Loucy (cell line): ENCODE data around the gene EDC4.

ENCODE experiments used
- H2AFZ ChIP-seq: fragments of 200-600 bp; sonication (generic); 2 replicates; pipeline ENCODE4 v1.6.0; 2016; ENCODE audit warnings: antibody characterized with exemption, mild to moderate bottlenecking, low read length, moderate library complexity
- H3F3A ChIP-seq: fragments of 200-600 bp; 2 replicates; pipeline ENCODE4 v1.6.0; 2016; ENCODE audit warnings: antibody characterized with exemption, low read depth, mild to moderate bottlenecking
- H3K27me3 ChIP-seq: fragments of 200-600 bp; sonication (generic); 2 replicates; pipeline ENCODE4 v1.6.1; 2014; ENCODE audit warnings: low read length, mild to moderate bottlenecking; ENCODE audit not compliant: insufficient read depth, poor library complexity, severe bottlenecking
- H3K36me3 ChIP-seq: fragments of 200-600 bp; sonication (generic); 2 replicates; pipeline ENCODE4 v1.6.1; 2016; ENCODE audit warnings: low read length; ENCODE audit not compliant: insufficient read depth
- H3K4me1 ChIP-seq: fragments of 200-600 bp; sonication (generic); 2 replicates; pipeline ENCODE4 v1.5.1; 2014; ENCODE audit warnings: low read length, mild to moderate bottlenecking; ENCODE audit not compliant: insufficient read depth, poor library complexity, severe bottlenecking
- H3K4me2 ChIP-seq: fragments of 200-600 bp; sonication (generic); 2 replicates; pipeline ENCODE4 v1.6.0; 2014; ENCODE audit warnings: antibody characterized with exemption, low read length, low read depth, mild to moderate bottlenecking; ENCODE audit not compliant: poor library complexity, severe bottlenecking
- H3K4me3 ChIP-seq: fragments of 200-600 bp; sonication (generic); 2 replicates; pipeline ENCODE4 v1.5.1; 2014; ENCODE audit warnings: low read length, mild to moderate bottlenecking, mixed read lengths; ENCODE audit not compliant: poor library complexity, severe bottlenecking
- H3K79me2 ChIP-seq: fragments of 200-600 bp; sonication (generic); 2 replicates; pipeline ENCODE4 v1.6.1; 2014; ENCODE audit warnings: low read length; ENCODE audit not compliant: insufficient read depth
- H3K9ac ChIP-seq: fragments of 200-600 bp; sonication (generic); 2 replicates; pipeline ENCODE4 v1.6.0; 2014; ENCODE audit warnings: mild to moderate bottlenecking, low read depth, low read length, moderate library complexity; ENCODE audit not compliant: poor library complexity, severe bottlenecking
- H3K9me2 ChIP-seq: fragments of 200-600 bp; sonication (generic); replicated peaks from 2 replicates; pipeline ENCODE4 v1.6.1; 2016; ENCODE audit warnings: low read depth, low read length, mixed read lengths
- H3K9me3 ChIP-seq: fragments of 200-600 bp; sonication (generic); 2 replicates; pipeline ENCODE4 v1.6.1; 2014; ENCODE audit warnings: mild to moderate bottlenecking, antibody characterized with exemption, low read length, low read depth; ENCODE audit not compliant: insufficient read depth
- H4K20me1 ChIP-seq: fragments of 200-600 bp; sonication (generic); 2 replicates; pipeline ENCODE4 v1.6.0; 2014; ENCODE audit warnings: antibody characterized with exemption, low read length, mild to moderate bottlenecking; ENCODE audit not compliant: insufficient read depth, poor library complexity, severe bottlenecking
- EZH2phosphoT487 ChIP-seq: fragments of 200-600 bp; IDR thresholded peaks from 2 replicates; pipeline ENCODE4 v1.6.1; 2018; ENCODE audit warnings: antibody characterized with exemption, mild to moderate bottlenecking, moderate library complexity, borderline replicate concordance
- TF ChIP-seq, protein P1 (sequence below): fragments of 200-600 bp; sonication (generic); conservative IDR thresholded peaks from 2 replicates; pipeline ENCODE4 v1.5.1; 2014; ENCODE audit warnings: mild to moderate bottlenecking, antibody characterized with exemption, low read length

The EDC4 gene

DNA sequence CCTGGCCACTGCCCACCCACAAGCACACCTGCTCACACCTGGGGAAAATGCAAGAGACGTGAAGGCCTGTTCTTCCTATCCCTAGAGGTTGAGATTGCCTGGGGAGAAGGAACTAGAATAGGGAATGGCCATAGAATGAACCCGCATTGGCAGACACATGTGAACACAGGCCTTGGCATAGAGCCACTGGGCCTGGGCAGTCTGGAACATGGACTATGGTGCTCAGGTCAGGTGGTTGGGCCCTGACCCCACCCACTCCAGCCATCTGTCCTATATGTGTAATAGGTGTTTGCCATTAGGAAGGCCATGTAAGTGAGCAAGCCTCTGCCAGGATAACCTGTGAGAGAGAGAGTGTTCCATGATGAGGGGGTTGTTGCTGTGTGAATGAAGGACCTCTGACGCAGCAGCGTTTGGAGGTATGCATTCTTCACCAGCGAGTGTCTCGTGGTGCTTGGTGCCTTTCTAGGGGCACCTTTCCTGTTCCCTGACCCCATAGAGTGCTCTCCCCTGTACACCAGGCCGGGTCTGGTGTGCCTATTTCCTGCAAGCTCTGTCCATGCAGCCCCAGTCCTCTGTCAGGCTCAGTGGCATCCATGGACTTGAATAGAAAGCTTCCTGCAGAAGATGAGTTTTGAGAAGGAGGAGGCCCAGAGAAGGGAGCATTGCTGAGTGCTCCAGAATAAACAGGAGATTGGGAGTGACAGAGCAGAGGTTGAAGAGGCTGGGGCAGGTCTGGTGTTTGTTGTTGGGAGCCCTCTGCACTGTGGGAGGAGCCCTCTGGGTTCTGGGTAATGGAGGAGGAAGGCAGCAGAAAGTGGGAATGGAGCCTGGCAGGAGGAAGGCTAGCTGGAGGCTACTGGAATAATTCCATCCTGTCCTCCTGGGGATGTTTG, 43.2 kb downstream of the EDC4 start:
- no peaks in the 10 kb centered on the region for H3K9me2 ChIP-seq
- TF ChIP-seq EZH2phosphoT487: no peak
- TF ChIP-seq, protein P1, sequence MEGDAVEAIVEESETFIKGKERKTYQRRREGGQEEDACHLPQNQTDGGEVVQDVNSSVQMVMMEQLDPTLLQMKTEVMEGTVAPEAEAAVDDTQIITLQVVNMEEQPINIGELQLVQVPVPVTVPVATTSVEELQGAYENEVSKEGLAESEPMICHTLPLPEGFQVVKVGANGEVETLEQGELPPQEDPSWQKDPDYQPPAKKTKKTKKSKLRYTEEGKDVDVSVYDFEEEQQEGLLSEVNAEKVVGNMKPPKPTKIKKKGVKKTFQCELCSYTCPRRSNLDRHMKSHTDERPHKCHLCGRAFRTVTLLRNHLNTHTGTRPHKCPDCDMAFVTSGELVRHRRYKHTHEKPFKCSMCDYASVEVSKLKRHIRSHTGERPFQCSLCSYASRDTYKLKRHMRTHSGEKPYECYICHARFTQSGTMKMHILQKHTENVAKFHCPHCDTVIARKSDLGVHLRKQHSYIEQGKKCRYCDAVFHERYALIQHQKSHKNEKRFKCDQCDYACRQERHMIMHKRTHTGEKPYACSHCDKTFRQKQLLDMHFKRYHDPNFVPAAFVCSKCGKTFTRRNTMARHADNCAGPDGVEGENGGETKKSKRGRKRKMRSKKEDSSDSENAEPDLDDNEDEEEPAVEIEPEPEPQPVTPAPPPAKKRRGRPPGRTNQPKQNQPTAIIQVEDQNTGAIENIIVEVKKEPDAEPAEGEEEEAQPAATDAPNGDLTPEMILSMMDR: no peak
- no peaks in the 10 kb centered on the region for H3K27me3 ChIP-seq
- H3K4me1 ChIP-seq: peaks cover 1% of the 10 kb centered on the region
- no peak overlapping the region for H2AFZ ChIP-seq
- no peak overlapping the region for H3K9ac ChIP-seq
- H3F3A ChIP-seq: no peaks in the 10 kb centered on the region
- H3K36me3 ChIP-seq: no peaks in the 10 kb centered on the region
- H3K4me3 ChIP-seq: no peak overlapping the region
- H4K20me1 ChIP-seq: no peaks in the 10 kb centered on the region
- H3K4me2 ChIP-seq: no peak overlapping the region
- H3K79me2 ChIP-seq: no peaks in the 10 kb centered on the region
- H3K9me3 ChIP-seq: no peaks in the 10 kb centered on the region

DNA sequence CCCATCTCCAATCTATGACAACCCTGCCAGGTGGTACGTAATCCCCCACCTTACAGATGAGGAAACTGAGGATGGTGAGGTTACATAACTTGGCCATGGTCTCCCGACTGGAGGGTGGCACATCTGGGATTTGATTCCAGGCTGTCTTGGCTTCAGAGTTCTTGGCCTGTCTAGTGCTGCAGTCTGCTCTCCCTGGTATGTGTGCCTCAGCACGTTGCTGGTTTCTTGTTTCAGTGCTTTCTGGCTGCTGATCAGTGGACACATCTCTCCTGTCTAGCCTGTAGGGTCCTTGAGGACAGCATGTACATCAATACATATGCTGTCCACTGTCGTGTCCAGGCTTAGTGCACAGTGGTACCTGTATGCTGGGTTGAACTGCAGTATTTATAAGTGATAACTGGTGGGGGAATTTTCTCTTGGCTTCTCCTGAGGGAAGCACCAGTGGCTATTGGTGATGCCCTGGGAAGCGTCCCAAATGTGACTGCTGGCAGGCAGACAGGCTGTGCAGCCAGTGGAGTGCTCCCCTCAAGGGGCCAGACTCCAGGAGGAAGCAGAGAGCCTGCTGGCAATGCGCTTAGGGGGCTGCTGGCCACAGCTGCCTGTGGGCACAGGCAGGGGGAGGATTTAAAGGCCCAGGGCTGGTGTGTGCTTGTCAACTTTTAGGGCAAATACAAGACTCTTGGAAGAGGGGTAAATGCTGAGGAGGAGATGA, 44.4 kb downstream of the EDC4 start:
- H3K4me2 ChIP-seq: no peak overlapping the region
- H4K20me1 ChIP-seq: no peaks in the 10 kb centered on the region
- H3F3A ChIP-seq: no peaks in the 10 kb centered on the region
- TF ChIP-seq, protein P1: no peak
- no peak for TF ChIP-seq EZH2phosphoT487
- H2AFZ ChIP-seq: no peak overlapping the region
- no peaks in the 10 kb centered on the region for H3K4me1 ChIP-seq
- H3K79me2 ChIP-seq: no peaks in the 10 kb centered on the region
- no peaks in the 10 kb centered on the region for H3K9me3 ChIP-seq
- H3K9ac ChIP-seq: no peak overlapping the region
- H3K27me3 ChIP-seq: no peaks in the 10 kb centered on the region
- no peak overlapping the region for H3K4me3 ChIP-seq
- no peaks in the 10 kb centered on the region for H3K9me2 ChIP-seq
- H3K36me3 ChIP-seq: no peaks in the 10 kb centered on the region

DNA sequence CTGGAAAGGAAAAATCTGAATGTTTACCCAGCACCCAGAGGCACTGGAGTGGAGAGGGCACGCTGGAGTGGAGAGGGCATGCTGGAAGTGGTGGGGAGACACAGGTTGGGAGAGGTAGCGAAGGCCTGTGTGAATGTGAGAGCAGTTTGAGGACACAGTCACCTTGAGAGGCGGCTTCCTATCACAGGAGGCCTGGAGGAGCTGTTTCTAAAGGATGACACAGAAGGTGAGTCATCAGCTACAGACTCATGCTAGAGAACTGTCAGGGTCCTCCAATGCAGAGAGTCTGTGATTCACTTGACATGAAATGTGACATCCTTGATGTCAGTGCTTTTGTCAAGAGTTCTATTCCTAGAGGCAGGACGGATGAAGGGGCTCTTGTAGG, 45.0 kb downstream of the EDC4 start:
- Histone ChIP-seq H3K9ac (no peak overlapping the region), H3K4me1 (no peaks in the 10 kb centered on the region)

More for the DNA sequence above, 45.0 kb downstream of the EDC4 start:
- Histone ChIP-seq H3K79me2 (no peaks in the 10 kb centered on the region), H3K27me3 (no peaks in the 10 kb centered on the region), H3K36me3 (no peaks in the 10 kb centered on the region), H4K20me1 (no peaks in the 10 kb centered on the region), H2AFZ (no peak overlapping the region), H3K9me2 (no peaks in the 10 kb centered on the region), H3F3A (no peaks in the 10 kb centered on the region), H3K4me2 (no peak overlapping the region), H3K9me3 (no peaks in the 10 kb centered on the region), H3K4me3 (no peak overlapping the region)
- no peak for TF ChIP-seq EZH2phosphoT487
- TF ChIP-seq, protein P1: no peak
